T-helper 22 cell (primary cell): ENCODE results near the gene MAPK8IP1.
A peak's percentile ranks its signal among the peaks of the same experiment; 100 is the strongest.
"Not testable (repeated sequence)": the region's sequence is repeated elsewhere in the genome, so short reads cannot be mapped to it uniquely, and the experiment has no call there.

Source experiments
- DNase-seq: peaks from one replicate; pipeline ENCODE4 v3.0.0-alpha.2; 2020; ENCODE audit warnings: low read depth

The MAPK8IP1 gene

GRCh38 chr11:45890886-45891550, 5.6 kb downstream of the MAPK8IP1 start:
- DNase-seq, result no peak

- DNase-seq, result no peak
Observed at GRCh38 chr11:45892856-45893255, 7.4 kb downstream of the MAPK8IP1 start.

DNA sequence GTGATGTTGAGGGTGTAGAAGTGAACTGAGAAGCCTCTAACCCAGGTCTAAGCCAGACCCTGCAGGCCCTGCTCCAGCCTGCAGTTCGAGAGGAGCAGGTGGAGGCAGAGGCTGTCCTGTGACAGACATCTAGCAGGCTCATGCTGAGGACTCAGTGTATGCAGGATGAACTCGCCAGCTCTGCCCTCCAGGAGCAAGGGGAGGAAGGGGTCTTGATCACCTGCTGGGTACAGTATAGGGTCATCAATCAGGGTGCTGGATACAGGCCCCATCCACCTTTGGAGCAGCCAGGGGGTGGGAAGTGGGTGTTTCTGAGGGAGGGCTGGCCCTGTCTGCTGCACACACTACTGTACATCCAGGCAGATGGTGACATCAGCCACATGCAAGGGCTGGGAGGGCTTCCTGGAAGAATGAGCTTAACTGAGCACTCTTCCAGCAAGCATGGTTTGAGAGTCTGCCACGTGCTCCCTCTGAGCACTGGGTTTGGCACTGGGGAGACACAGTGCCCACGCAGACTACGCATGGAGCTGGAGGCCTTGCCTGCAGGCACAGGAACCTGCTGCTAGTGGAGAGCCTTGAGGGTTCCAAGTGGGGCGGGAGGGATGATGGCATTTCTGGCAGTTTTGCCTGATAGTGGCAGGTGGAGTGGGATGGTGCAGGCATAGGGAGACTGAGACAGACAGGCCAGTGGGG, 9.2 kb downstream of the MAPK8IP1 start:
- no peak for DNase-seq

DNA sequence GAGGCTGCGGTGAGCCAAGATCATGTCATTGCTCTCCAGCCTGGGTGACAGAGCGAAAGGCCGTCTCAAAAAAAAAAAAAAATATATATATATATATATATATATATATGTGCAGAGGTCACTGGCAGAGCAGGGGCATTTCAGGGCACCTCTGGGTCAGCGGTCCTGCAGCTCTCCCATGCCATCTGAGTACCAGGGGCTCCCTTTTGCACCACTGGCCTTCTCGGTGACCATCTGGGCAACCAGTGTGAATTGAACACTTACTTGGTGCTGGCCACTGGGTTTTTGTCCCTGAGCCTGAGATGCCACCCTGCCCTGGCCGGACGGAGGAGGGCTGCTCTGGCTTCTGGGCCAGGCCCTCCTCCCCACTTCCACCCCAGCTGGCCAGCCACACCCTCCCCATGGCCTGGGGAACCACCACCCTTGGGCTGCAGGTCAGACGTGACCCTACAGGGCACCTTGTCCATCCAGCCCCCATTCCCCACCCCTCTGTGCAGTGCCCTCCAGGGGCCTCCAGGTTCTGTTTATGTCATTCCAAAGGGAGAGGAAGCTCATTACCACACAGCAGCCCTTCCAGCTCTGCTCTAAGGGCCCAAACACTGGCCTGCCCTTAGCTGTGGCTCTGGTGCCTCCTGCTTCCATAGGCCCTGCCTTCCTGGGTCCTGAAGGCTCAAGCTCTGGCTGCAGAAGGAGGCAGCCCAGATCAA, 10.3 kb downstream of the MAPK8IP1 start:
- no peak for DNase-seq

DNA sequence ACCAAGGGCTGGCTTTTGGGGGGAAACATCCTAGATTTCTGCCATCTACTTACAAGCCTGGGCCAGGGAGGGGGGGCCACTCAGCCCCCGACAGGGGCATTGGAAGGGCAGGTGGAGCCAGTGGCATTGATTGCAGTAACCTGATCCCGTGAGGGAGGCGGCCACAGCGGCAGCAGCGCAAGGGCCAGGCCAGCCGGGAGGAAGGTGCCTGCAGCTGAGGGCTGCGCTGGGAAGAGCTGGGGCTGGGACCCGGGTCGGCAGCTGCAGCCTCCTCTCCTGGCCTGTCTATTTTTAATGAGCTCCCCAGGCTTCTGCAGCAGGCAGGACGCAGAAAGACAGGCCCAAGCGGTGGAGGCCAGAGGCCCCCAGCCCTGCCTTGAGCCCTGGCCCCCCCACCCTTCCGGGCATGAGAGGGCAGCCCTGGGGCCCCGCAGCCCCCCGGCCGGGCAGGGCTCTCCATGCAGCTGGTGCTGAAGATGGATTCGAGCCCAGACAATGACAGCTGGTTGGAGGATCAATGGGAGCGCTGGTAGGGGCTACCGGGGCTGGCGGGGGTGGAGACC, 11.1 kb downstream of the MAPK8IP1 start:
- no peak for DNase-seq

- DNase-seq, result no peak
Observed at GRCh38 chr11:45897556-45897955, 12.1 kb downstream of the MAPK8IP1 start.

DNA sequence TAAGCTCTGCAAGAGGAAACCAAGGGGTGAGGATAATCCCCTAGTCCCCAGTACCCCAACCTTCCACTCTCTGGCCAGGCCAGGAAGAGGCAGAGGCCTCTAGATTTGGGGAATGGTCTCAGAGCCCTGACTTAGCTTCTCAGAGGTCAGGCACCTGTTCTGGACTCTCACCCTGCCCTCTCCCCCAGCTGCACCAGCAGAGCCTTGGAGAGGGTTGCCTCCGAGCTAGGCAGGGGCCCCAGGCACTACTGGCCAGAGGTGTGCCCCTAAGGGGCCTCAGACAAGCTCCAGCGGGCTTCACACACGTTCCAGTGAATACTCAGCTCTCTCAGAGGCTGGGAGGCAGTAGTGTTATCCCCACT, 13.6 kb downstream of the MAPK8IP1 start:
- DNase-seq, result no peak

DNA sequence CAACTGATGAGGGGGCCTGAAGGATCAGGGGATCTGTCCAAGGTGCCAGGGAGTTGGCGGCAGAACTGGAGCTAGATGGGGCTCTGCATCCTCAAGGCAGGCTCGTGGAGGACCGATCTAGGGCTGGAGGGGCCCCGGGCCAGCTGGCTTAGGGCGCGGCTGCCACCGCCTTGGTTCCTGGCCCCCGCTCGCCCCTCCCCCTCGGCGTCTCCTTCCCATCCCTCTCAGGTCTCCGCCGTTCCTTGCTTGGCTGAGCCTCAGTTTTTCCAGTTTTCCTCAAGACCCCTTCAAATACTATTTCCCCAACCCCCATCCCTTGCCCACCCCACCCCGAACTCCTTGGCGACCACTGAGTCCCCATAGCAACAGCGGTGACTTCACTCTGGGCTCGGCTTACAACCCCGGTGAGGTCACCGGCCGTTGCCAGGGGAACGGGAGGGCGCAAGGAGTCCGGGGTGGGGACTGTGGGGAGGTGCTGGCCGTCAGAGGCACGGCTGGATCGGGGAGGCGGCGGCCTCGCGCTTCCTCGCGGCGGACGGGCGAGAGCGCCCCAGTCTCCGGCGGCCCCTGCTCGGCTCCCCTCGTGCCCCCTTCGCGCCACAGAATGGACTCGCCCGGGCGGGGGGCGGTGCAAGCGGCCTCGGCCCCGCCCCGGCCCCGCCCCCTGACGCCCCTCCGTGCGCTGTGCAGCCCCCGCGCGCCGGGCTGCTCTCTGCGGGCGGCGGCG, 14.2 kb downstream of the MAPK8IP1 start:
- peak; percentile 62 for DNase-seq

- not testable (repeated sequence) for DNase-seq
Observed at GRCh38 chr11:45900175-45900800, 14.8 kb downstream of the MAPK8IP1 start.

DNA sequence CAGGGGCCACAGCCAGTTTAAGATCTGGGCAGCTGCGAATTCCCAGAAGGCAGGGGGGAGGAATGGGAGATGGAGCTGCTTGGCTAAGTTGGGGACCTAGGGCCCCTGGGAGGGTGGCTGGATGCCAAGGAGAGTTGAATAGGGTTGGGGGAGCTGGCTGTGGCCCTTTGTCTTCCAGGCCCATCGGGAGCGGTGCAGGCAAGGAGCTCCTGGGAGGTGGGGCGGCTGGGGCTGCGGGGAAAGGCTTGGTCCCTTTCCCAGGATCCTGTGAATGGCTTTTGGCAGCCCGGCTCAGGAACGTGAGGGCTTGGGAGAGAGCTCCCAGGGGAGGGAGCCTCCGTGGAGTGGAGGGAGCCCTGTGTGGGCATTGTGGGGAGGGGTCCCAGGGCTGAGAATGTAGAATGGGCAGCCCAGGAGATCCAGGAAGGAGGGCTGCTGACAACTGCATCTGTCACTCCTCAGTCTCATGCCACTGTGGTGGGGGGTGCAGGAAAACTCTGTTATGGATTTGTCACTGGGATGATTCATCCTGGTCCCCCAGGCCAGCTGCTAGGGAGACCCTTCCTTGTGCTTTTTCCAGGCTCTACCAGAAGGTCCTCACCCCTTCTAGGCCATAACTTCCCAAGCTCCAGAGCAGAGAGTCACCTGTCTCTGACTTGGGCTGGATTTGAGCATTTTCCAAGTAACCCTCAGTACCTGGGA, 15.6 kb downstream of the MAPK8IP1 start:
- no peak for DNase-seq

GRCh38 chr11:45901626-45902025, 16.2 kb downstream of the MAPK8IP1 start:
- DNase-seq, result no peak

DNA sequence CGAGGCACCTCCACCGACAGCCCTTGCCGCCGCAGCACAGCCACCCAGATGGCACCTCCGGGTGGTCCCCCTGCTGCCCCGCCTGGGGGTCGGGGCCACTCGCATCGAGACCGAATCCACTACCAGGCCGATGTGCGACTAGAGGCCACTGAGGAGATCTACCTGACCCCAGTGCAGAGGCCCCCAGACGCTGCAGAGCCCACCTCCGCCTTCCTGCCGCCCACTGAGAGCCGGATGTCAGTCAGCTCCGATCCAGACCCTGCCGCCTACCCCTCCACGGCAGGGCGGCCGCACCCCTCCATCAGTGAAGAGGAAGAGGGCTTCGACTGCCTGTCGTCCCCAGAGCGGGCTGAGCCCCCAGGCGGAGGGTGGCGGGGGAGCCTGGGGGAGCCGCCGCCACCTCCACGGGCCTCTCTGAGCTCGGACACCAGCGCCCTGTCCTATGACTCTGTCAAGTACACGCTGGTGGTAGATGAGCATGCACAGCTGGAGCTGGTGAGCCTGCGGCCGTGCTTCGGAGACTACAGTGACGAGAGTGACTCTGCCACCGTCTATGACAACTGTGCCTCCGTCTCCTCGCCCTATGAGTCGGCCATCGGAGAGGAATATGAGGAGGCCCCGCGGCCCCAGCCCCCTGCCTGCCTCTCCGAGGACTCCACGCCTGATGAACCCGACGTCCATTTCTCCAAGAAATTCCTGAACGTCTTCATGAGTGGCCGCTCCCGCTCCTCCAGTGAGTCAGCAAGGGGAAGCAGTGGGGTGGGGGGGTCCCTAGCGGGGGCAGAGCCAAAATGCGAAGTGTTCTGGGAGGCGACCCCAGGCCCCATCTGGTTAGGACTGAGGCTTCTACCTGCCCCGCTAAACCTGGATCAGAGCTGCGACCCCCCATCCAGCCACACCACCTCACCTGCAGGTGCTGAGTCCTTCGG, 17.3 kb downstream of the MAPK8IP1 start:
- no peak for DNase-seq

GRCh38 chr11:45904309-45904915, 19.0 kb downstream of the MAPK8IP1 start:
- no peak for DNase-seq

DNA sequence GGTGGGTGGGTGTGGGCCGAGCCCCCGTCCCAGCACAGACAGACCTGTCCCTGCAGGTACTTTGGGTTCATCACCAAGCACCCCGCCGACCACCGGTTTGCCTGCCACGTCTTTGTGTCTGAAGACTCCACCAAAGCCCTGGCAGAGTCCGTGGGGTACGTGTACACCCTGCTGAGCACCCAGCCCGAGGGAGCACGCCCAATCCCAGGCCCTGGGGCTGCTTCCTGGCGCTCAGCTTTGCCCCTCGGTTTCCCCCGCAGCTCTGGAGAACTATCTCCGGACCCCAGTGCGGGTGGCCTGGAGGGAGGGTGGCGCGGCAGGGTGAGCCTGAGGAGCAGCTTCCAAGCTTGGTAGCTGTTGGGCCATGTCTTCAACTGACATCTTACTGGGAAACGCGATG, 19.6 kb downstream of the MAPK8IP1 start:
- DNase-seq, result no peak

- DNase-seq, result not testable (repeated sequence)
Observed at GRCh38 chr11:45905576-45905975, 20.1 kb downstream of the MAPK8IP1 start.

- no peak for DNase-seq
Observed at GRCh38 chr11:45906096-45906682, 20.7 kb downstream of the MAPK8IP1 start.

DNA sequence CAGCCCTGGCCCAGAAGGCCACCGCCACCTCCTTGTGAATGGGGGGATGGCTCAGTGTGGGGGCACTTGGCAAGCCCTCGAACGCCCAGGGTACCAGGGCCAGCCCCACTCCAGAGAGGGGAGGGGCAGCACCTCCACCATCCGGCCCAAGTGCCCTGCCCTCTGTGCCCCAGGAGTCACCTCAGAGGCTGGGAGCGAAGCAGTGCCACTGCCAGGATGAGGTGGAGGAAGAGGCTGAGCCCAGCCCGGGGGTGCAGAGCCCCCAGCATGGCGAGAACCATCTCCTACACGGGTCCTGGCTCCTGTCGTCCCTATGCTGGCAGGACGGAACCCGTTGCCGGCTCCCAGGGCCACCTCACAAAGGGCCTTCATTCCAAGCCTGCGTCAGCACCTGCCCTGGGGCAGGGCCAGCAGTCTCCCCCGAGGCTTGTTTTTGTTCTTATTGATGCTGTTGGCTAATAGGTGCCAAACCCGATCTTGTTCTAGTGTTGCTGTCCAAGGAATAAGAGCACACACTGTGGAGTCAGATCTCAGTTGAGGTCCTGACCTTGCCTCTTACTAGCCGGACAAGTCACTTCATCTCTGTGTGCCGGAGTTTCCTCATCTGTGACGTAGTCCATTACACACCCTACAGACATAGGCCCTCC, 21.6 kb downstream of the MAPK8IP1 start, which contains the start of gene FREY1:
Gene FREY1, minus strand, starts transcription at position 307 of the 647 bp plus-strand sequence. Its CDS starts 26 bp downstream, at position 281.
- no peak for DNase-seq

DNA sequence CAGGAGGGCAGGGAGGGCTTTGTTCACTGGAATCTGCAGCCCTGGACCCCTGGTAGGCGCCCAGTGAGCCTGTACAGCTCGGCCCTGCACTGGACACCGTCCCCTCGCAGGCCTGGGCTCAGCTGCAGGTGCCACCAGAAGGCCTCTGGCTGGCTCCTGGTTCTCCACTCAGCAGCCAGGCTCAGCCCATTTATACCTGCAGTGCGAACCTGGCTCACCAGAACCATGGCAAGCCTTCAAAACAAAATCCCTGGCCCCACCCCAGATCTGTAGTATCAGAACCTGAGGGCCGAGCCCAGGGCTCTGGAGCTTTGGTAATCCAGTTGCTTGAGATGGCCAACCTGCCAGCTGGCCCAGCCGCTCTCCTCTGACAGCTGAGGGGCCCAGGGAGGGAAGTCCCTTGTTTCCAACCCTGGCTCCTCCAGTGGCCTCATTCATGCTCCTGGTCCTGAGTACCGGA, 22.5 kb downstream of the MAPK8IP1 start:
- DNase-seq, result no peak
